NCI-H524 treated with DMSO at 0.1 percent for 48 hours (cell line): ENCODE results near the gene RBM7.

Source experiments
- DNase-seq: peaks from one replicate; lab custom pipeline; 2025; lab: John Stamatoyannopoulos, UW

Gene RBM7

GRCh38 chr11:114448749-114449482 lies 48.5 kb downstream of the RBM7 start:
- DNase-seq: no peak

GRCh38 chr11:114449845-114450244 lies 49.4 kb downstream of the RBM7 start:
- no peak for DNase-seq

GRCh38 chr11:114452399-114452798 lies 51.9 kb downstream of the RBM7 start:
- no peak for DNase-seq
